ENCODE results near the gene KCNS1.

DNA sequence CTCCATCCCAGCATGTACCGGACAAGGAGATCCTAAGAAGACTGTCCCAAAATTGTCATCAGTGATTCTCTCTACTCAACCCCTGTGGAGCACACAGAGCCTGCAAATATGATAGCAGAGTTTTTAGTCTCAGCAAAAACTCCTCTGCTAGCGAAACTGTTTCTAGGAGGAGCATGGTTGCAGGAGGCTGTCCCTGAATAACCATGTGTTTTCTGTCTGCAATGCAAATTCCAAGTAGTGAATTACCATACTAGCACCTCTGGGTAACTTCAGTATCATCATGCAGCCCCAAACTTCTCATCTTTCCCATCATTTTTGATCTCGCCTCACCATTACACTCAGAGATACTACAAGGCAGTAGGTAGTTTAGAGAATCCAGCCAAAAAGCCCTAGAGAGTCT is 48.1 kb upstream of the KCNS1 start:
- TF ChIP-seq, protein P1, sequence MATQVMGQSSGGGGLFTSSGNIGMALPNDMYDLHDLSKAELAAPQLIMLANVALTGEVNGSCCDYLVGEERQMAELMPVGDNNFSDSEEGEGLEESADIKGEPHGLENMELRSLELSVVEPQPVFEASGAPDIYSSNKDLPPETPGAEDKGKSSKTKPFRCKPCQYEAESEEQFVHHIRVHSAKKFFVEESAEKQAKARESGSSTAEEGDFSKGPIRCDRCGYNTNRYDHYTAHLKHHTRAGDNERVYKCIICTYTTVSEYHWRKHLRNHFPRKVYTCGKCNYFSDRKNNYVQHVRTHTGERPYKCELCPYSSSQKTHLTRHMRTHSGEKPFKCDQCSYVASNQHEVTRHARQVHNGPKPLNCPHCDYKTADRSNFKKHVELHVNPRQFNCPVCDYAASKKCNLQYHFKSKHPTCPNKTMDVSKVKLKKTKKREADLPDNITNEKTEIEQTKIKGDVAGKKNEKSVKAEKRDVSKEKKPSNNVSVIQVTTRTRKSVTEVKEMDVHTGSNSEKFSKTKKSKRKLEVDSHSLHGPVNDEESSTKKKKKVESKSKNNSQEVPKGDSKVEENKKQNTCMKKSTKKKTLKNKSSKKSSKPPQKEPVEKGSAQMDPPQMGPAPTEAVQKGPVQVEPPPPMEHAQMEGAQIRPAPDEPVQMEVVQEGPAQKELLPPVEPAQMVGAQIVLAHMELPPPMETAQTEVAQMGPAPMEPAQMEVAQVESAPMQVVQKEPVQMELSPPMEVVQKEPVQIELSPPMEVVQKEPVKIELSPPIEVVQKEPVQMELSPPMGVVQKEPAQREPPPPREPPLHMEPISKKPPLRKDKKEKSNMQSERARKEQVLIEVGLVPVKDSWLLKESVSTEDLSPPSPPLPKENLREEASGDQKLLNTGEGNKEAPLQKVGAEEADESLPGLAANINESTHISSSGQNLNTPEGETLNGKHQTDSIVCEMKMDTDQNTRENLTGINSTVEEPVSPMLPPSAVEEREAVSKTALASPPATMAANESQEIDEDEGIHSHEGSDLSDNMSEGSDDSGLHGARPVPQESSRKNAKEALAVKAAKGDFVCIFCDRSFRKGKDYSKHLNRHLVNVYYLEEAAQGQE (IDR thresholded peaks at IDR 0.05; ENCODE audit: low read depth): no peak
- TF ChIP-seq JUND (IDR thresholded peaks at IDR 0.05): no peak
- TF ChIP-seq TCF7L2 (IDR thresholded peaks at IDR 0.05; ENCODE audit: borderline replicate concordance, extremely low read depth, insufficient read depth, insufficient read length): no peak
- TF ChIP-seq YY1 (IDR thresholded peaks at IDR 0.05; ENCODE audit: extremely low read depth, insufficient replicate concordance, low read depth, low read length): no peak
- no peak for TF ChIP-seq SIN3A (IDR thresholded peaks at IDR 0.05; ENCODE audit: low read depth)

Measured in HCT116 (cell line).